Measurements from ENCODE around the gene TIMM13.

The TIMM13 gene

DNA sequence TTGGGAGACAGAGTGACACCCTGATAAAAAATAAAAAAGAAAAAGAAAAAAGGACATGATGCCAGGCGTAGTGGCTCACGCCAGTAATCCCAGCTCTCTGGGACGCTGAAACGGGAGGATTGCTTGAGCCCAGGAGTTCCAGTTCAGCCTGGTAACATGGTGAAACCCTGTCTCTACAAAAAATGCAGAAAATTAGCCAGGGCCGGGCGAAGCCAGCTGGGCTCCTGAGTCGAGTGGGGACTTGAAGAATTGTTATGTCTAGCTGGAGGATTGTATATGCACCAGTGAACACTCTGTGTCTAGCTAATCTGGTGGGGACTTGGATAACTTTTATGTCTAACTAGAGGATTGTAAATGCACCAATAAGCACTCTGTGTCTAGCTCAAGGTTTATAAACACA is 35.0 kb downstream of the TIMM13 start:
- POLR2A ChIA-PET, result interaction anchor here (1.1 kb wide), 1 partner anchor 219 kb away, joined by 3 read pairs; no protein-coding TSS in a partner anchor
- CTCF ChIA-PET, result interaction anchor here (0.6 to 3.2 kb wide), 26 partner anchors 8 to 256 kb away, joined by 3 to 12 read pairs (median 4); partner anchors contain the start of genes LSM7, PLEKHJ1 and SPPL2B
- TF ChIP-seq, protein P1, sequence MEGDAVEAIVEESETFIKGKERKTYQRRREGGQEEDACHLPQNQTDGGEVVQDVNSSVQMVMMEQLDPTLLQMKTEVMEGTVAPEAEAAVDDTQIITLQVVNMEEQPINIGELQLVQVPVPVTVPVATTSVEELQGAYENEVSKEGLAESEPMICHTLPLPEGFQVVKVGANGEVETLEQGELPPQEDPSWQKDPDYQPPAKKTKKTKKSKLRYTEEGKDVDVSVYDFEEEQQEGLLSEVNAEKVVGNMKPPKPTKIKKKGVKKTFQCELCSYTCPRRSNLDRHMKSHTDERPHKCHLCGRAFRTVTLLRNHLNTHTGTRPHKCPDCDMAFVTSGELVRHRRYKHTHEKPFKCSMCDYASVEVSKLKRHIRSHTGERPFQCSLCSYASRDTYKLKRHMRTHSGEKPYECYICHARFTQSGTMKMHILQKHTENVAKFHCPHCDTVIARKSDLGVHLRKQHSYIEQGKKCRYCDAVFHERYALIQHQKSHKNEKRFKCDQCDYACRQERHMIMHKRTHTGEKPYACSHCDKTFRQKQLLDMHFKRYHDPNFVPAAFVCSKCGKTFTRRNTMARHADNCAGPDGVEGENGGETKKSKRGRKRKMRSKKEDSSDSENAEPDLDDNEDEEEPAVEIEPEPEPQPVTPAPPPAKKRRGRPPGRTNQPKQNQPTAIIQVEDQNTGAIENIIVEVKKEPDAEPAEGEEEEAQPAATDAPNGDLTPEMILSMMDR (IDR thresholded peaks at IDR 0.05; ENCODE audit: insufficient read depth, low read length, missing control alignments), result no peak
- no peak overlapping the region for H3K4me3 ChIP-seq (ENCODE audit: low read depth, low read length)
- no peak for DNase-seq (ENCODE audit: low read depth, low spot score)

DNA sequence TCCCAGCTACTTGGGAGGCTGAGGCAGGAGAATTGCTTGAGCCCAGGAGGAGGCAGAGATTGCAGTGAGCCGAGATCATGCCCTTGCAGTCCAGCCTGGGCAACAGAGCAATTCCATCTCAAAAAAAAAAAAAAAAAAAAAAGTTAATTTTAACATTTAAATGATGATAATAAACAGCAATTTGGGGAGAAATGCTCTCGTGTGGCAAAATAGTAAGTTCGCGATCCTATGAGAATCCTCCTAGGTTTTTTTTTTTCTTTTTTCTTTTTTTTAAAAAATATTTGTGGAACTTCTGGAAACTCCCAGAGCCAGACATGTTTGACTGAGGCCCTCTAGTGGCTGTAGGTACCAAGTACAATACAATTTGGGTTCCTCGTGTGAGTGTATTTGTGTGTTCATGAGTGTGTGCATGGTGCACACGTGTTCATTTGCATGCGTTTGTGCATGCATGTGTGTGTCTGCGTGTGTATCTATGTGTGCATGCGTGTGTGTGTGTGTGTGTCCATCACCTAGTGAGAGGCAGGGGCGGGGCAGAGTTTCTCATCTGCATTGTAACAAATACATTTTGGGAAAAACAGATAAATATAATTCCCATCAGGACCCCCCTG is 36.2 kb downstream of the TIMM13 start:
- TF ChIP-seq, protein P1 (IDR thresholded peaks at IDR 0.05; ENCODE audit: insufficient read depth, low read length, missing control alignments), result peak; percentile 69
- ChIA-PET CTCF (interaction anchor here (0.7 to 3.2 kb wide), 18 partner anchors 7 to 558 kb away, joined by 3 to 12 read pairs (median 4); partner anchors contain the start of genes LSM7, PLEKHJ1 and SPPL2B), POLR2A (no interaction called here)
- DNase-seq (ENCODE audit: low read depth, low spot score), result peak; percentile 19
- no peak overlapping the region for H3K4me3 ChIP-seq (ENCODE audit: low read depth, low read length)

DNA sequence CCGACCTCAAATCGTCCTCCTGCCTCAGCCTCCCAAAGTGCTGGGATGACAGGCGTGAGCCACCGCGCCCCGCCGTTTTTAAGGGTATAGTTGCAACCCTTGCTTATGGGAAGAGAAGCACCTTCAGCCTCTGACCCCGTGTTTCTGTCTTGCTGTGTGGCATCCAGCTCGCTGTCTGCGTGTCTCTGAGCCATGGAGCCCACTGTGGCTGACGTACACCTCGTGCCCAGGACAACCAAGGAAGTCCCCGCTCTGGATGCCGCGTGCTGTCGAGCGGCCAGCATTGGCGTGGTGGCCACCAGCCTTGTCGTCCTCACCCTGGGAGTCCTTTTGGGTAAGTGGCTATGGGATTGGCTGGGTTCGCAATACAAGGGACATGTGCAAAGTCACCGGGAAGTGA is 37.8 kb downstream of the TIMM13 start:
- DNase-seq (ENCODE audit: low read depth, low spot score), result no peak
- ChIA-PET CTCF (interaction anchor here (1.4 to 3.2 kb wide), 4 partner anchors 33 to 234 kb away, joined by 3 to 11 read pairs (median 8); no protein-coding TSS in a partner anchor), POLR2A (no interaction called here)
- TF ChIP-seq, protein P1 (IDR thresholded peaks at IDR 0.05; ENCODE audit: insufficient read depth, low read length, missing control alignments), result no peak
- H3K4me3 ChIP-seq (ENCODE audit: low read depth, low read length), result no peak overlapping the region

DNA sequence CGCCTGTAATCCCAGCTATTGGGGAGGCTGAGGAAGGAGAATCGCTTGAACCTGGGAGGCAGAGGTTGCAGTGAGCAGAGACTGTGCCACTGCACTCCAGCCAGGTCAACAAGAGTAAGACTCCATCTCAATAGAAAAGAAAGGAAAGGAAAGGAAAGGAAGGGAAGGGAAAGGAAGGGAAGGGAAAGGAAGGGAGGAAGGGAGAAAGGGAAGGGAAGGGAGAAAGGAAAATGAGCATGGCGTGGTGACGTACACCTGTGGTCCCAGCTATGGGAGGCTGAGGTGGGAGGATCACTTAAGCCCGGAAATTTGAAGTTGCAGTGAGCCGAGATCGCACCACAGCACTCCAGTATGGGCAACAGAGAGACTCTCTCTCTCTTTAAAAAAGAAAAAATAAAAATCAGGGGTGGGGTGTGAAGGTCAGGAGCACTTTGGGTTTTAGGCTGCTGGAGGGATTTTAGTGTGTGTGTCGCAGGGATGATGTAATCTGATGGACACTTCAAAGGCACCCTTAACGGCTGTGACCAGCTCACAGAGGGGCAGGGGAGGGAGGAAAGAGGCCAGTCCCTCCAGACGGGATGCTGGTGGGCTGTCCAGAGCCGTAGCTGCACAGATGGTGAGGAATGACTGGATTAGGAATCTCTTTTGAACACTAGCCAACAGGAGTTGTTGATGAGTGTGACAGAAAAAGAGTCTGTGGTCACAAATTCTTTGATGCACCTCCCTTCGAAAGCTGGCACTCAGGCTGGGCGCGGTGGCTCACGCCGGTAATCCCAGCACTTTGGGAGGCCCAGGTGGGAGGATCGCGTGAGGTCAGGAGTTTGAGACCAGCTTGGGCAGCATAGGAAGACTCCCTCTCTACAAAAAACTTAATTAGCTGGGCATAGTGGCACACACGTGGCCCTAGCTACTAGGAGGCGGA is 39.8 kb downstream of the TIMM13 start:
- TF ChIP-seq, protein P1 (IDR thresholded peaks at IDR 0.05; ENCODE audit: insufficient read depth, low read length, missing control alignments), result no peak
- DNase-seq (ENCODE audit: low read depth, low spot score), result no peak
- POLR2A ChIA-PET, result no interaction called here
- no peak overlapping the region for H3K4me3 ChIP-seq (ENCODE audit: low read depth, low read length)
- CTCF ChIA-PET, result interaction anchor here (0.8 kb wide), 1 partner anchor 152 kb away, joined by 3 read pairs; no protein-coding TSS in a partner anchor

DNA sequence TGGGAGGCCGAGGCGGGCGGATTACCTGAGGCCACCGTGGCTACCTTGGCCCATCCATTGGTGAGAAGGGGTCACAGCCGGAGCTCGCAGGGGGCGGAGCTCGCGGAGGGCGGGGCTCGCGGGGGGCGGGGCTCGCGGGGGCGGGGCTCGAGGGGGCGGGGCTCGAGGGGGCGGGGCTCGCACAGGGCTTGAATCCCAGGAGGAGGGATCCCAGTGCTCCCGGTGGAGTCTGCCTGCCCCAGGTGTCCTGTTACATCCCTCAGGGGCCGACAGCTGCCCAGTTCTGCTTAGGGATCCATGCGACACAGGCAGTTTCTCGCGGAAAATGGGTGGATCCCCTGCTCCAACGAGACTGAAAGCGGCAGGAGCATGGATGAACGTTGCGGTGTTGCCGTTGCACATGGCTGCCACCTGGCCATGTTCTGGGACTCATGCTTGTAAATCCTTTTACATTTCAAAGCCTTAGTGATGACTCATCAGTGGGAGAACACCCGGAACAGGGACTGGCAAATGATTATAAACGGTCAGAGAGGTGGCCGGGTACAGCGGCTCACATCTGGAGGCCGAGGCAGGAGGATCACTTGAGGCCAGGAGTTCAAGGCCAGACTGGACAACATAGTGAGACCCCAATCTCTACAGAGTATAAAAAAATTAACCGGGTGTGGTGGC is 42.2 kb downstream of the TIMM13 start:
- peak overlapping the region; percentile 41 for H3K4me3 ChIP-seq (ENCODE audit: low read depth, low read length)
- CTCF ChIA-PET, result interaction anchor here (0.5 kb wide), 1 partner anchor 150 kb away, joined by 3 read pairs; the partner anchor contains the start of gene PLEKHJ1
- TF ChIP-seq, protein P1 (IDR thresholded peaks at IDR 0.05; ENCODE audit: insufficient read depth, low read length, missing control alignments), result no peak
- DNase-seq (ENCODE audit: low read depth, low spot score), result peak; percentile 21
- POLR2A ChIA-PET, result interaction anchor here (0.6 to 0.7 kb wide), 3 partner anchors 87 to 220 kb away, joined by 3 to 4 read pairs (median 3); no protein-coding TSS in a partner anchor

Measured in AG04449 (cell line).